HEK293 (cell line): Measurements from ENCODE around the gene MYLK.

Source experiments
- CTCF ChIA-PET: fragments of 350-600 bp; formaldehyde crosslinking; extraction: SDS; loops from one replicate; lab custom pipeline; 2021; ENCODE audit warnings: antibody characterized with exemption; lab: Yijun Ruan, JAX
- POLR2A ChIA-PET: fragments of 300-600 bp; formaldehyde crosslinking; extraction: SDS; loops from one replicate; lab custom pipeline; 2020; ENCODE audit warnings: antibody characterized with exemption, inconsistent platforms; lab: Yijun Ruan, JAX
- H3K27ac ChIP-seq: fragments of 200-500 bp; sonication (Bioruptor generic); 2 replicates; pipeline ENCODE4 v1.5.1; 2014; ENCODE audit warnings: low read depth, low read length, control low read depth, inconsistent platforms; ENCODE audit errors: extremely low read depth
- H3K36me3 ChIP-seq, 2 experiments: fragments of 200-500 bp in 1 of 2; sonication (Bioruptor generic) in 1 of 2; 1 replicate in 1 of 2; 2 replicates in 1 of 2; pipeline ENCODE4 v1.5.1; 2014 to 2017; ENCODE audit warnings: inconsistent platforms in 2 of 2, low read length in 2 of 2; ENCODE audit not compliant: control insufficient read depth in 2 of 2, insufficient read depth in 1 of 2
- H3K4me1 ChIP-seq: fragments of 200-500 bp; sonication (Bioruptor generic); 2 replicates; pipeline ENCODE4 v1.5.1; 2014; ENCODE audit warnings: mild to moderate bottlenecking, low read length, inconsistent platforms; ENCODE audit not compliant: control insufficient read depth, insufficient read depth
- H3K4me3 ChIP-seq: 2 replicates; pipeline ENCODE4 v1.5.1; 2011; ENCODE audit warnings: low read depth, mild to moderate bottlenecking, control low read depth, low read length, moderate library complexity
- H3K9me3 ChIP-seq: fragments of 200-500 bp; sonication (Bioruptor generic); 2 replicates; pipeline ENCODE4 v1.5.1; 2014; ENCODE audit warnings: low read depth, low read length, inconsistent platforms; ENCODE audit not compliant: control insufficient read depth, insufficient read depth
- PRDM10 ChIP-seq: fragments of 450-650 bp; formaldehyde crosslinking; IDR thresholded peaks from 2 replicates; pipeline ENCODE4 v1.5.1; 2016; ENCODE audit warnings: missing biosample characterization, missing genetic modification characterization
- PRDM6 ChIP-seq: fragments of 450-650 bp; formaldehyde crosslinking; IDR thresholded peaks from 2 replicates; pipeline ENCODE4 v1.5.1; 2017; ENCODE audit warnings: missing biosample characterization, missing genetic modification characterization
- SETDB1 ChIP-seq: IDR thresholded peaks from one replicate; pipeline ENCODE4 v1.6.1; 2017; ENCODE audit warnings: mild to moderate bottlenecking, low read length, moderate library complexity, mixed read lengths; ENCODE audit not compliant: insufficient read length
- SP2 ChIP-seq: fragments of 450-650 bp; formaldehyde crosslinking; IDR thresholded peaks from 2 replicates; pipeline ENCODE4 v1.5.1; 2016; ENCODE audit warnings: missing biosample characterization, missing genetic modification characterization
- ZBTB1 ChIP-seq: fragments of 450-650 bp; formaldehyde crosslinking; IDR thresholded peaks from 2 replicates; pipeline ENCODE4 v1.5.1; 2016; ENCODE audit warnings: missing biosample characterization, missing genetic modification characterization
- ZFHX2 ChIP-seq: fragments of 450-650 bp; formaldehyde crosslinking; conservative IDR thresholded peaks from 2 replicates; pipeline ENCODE4 v1.5.1; 2016; ENCODE audit warnings: missing biosample characterization, missing genetic modification characterization
- ZNF10 ChIP-seq: fragments of 450-650 bp; formaldehyde crosslinking; IDR thresholded peaks from 2 replicates; pipeline ENCODE4 v1.5.1; 2017; ENCODE audit warnings: missing biosample characterization, missing genetic modification characterization
- ZNF18 ChIP-seq: fragments of 450-650 bp; formaldehyde crosslinking; IDR thresholded peaks from 2 replicates; pipeline ENCODE4 v1.5.1; 2016; ENCODE audit warnings: missing biosample characterization, missing genetic modification characterization
- ZNF248 ChIP-seq: fragments of 450-650 bp; formaldehyde crosslinking; IDR thresholded peaks from 2 replicates; pipeline ENCODE4 v1.5.1; 2017; ENCODE audit warnings: missing biosample characterization, missing genetic modification characterization
- ZNF266 ChIP-seq: fragments of 450-650 bp; formaldehyde crosslinking; IDR thresholded peaks from 2 replicates; pipeline ENCODE4 v1.5.1; 2016; ENCODE audit warnings: missing biosample characterization, missing genetic modification characterization, low read depth
- ZNF335 ChIP-seq: fragments of 450-650 bp; formaldehyde crosslinking; conservative IDR thresholded peaks from 2 replicates; pipeline ENCODE4 v1.5.1; 2016; ENCODE audit warnings: missing biosample characterization, missing genetic modification characterization
- ZNF341 ChIP-seq: fragments of 450-650 bp; formaldehyde crosslinking; IDR thresholded peaks from 2 replicates; pipeline ENCODE4; 2016; ENCODE audit warnings: low read depth, missing biosample characterization, missing genetic modification characterization
- ZNF350 ChIP-seq: fragments of 450-650 bp; formaldehyde crosslinking; IDR thresholded peaks from 2 replicates; pipeline ENCODE4 v1.5.0; 2017; ENCODE audit warnings: missing biosample characterization, mild to moderate bottlenecking, missing genetic modification characterization
- ZNF37A ChIP-seq: fragments of 450-650 bp; IDR thresholded peaks from 2 replicates; pipeline ENCODE4 v1.5.1; 2018; ENCODE audit warnings: missing biosample characterization, missing genetic modification characterization
- ZNF560 ChIP-seq: fragments of 450-650 bp; formaldehyde crosslinking; IDR thresholded peaks from 2 replicates; pipeline ENCODE4 v1.5.1; 2017; ENCODE audit warnings: missing biosample characterization, missing genetic modification characterization, borderline replicate concordance
- ZNF600 ChIP-seq: fragments of 450-650 bp; formaldehyde crosslinking; IDR thresholded peaks from 2 replicates; pipeline ENCODE4 v1.5.1; 2016; ENCODE audit warnings: missing biosample characterization, missing genetic modification characterization
- TF ChIP-seq, protein P1 (sequence below): fragments of 450-650 bp; IDR thresholded peaks from 2 replicates; pipeline ENCODE4 v1.5.1; 2018; ENCODE audit warnings: missing biosample characterization, mild to moderate bottlenecking, missing genetic modification characterization
- TF ChIP-seq, protein P2 (sequence below): fragments of 450-650 bp; formaldehyde crosslinking; IDR thresholded peaks from 2 replicates; pipeline ENCODE4 v1.5.1; 2016; ENCODE audit warnings: missing biosample characterization, missing genetic modification characterization

MYLK gene

DNA sequence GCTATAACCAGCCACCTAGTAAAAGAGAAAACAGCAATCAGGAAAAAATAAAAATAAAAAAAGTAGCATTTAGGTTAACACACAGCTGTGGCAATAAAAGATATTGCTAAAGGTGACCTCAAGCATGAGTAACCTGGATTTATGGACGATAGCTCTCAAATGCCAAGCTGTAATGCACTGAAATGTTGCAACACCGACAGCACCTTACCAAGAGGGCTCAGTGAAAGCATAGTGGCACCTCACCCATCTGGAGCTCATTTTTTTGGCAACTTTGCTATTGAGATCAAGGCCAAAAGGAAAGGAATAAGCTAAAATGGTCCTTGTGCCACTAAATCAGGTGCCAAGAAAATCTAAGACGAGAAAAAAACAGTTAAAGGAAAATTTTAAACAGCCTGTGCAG lies 301.8 kb downstream of the MYLK start:
- Histone ChIP-seq H3K27ac (no peak overlapping the region), H3K4me3 (no peak overlapping the region)

DNA sequence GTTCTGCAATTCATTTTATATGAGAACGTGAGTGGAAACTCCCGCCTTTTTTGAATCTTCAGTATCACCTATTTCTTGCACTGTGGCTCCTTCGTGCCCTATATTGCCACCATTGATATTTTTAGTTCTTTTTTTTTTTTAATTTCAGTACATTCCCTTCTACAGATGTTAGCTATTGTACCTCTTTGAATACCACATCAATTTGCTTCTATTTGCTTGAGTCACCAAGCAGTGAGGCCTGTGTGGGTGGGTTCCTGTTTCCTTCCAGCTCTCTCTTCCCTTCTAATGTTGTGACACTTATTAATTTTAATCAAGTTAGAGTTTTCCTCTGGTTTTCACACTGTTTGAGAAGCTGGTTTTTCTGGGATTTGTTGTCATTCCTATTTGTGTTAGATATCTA lies 308.0 kb downstream of the MYLK start:
- no peaks in the 10 kb centered on the region for H3K4me1 ChIP-seq
- POLR2A ChIA-PET = no interaction called here
- no peak for TF ChIP-seq PRDM6 (tag by site-specific recombination)
- no peak for TF ChIP-seq ZNF37A
- no peak for TF ChIP-seq ZNF600
- TF ChIP-seq ZNF18 (tag by site-specific recombination) = no peak
- no peak for TF ChIP-seq ZNF10
- TF ChIP-seq ZFHX2 (tag by site-specific recombination) = peak; percentile 36
- H3K9me3 ChIP-seq = no peaks in the 10 kb centered on the region
- H3K36me3 ChIP-seq = peaks cover 3 to 42% of the 10 kb centered on the region in 2 experiments; a peak in 2 of 3 replicates
- CTCF ChIA-PET = interaction anchor here (0.8 to 1.3 kb wide), 3 partner anchors 9 to 148 kb away, joined by 3 to 4 read pairs (median 3); no protein-coding TSS in a partner anchor
- H3K4me3 ChIP-seq = no peak overlapping the region
- no peak overlapping the region for H3K27ac ChIP-seq

More for the DNA sequence above, 301.8 kb downstream of the MYLK start:
- peaks cover 3% of the 10 kb centered on the region; the same call in 1 of the 2 replicates for H3K4me1 ChIP-seq
- no peaks in the 10 kb centered on the region for H3K9me3 ChIP-seq
- ChIA-PET CTCF (interaction anchor here (0.6 to 1.3 kb wide), 5 partner anchors 19 to 456 kb away, joined by 3 to 4 read pairs (median 3); no protein-coding TSS in a partner anchor), POLR2A (no interaction called here)
- peaks cover 3 to 46% of the 10 kb centered on the region in 2 experiments; a peak in 2 of 3 replicates for H3K36me3 ChIP-seq
- TF ChIP-seq PRDM10 = peak; percentile 75
- no peak for TF ChIP-seq SP2 (tag by site-specific recombination)
- TF ChIP-seq ZNF335 = no peak
- TF ChIP-seq ZBTB1 (tag by site-specific recombination) = no peak
- no peak for TF ChIP-seq ZNF560
- no peak for TF ChIP-seq ZNF266 (tag by site-specific recombination)
- no peak for TF ChIP-seq ZNF341
- no peak for TF ChIP-seq SETDB1
- TF ChIP-seq, protein P1, sequence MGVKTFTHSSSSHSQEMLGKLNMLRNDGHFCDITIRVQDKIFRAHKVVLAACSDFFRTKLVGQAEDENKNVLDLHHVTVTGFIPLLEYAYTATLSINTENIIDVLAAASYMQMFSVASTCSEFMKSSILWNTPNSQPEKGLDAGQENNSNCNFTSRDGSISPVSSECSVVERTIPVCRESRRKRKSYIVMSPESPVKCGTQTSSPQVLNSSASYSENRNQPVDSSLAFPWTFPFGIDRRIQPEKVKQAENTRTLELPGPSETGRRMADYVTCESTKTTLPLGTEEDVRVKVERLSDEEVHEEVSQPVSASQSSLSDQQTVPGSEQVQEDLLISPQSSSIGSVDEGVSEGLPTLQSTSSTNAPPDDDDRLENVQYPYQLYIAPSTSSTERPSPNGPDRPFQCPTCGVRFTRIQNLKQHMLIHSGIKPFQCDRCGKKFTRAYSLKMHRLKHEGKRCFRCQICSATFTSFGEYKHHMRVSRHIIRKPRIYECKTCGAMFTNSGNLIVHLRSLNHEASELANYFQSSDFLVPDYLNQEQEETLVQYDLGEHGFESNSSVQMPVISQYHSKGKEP = 0 out of 2 replicates have a peak, but pooled peaks have one; percentile 36
- TF ChIP-seq, protein P2, sequence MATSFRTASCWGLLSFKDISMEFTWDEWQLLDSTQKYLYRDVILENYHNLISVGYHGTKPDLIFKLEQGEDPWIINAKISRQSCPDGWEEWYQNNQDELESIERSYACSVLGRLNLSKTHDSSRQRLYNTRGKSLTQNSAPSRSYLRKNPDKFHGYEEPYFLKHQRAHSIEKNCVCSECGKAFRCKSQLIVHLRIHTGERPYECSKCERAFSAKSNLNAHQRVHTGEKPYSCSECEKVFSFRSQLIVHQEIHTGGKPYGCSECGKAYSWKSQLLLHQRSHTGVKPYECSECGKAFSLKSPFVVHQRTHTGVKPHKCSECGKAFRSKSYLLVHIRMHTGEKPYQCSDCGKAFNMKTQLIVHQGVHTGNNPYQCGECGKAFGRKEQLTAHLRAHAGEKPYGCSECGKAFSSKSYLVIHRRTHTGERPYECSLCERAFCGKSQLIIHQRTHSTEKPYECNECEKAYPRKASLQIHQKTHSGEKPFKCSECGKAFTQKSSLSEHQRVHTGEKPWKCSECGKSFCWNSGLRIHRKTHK = no peak
- TF ChIP-seq PRDM6 (tag by site-specific recombination) = 0 out of 2 replicates have a peak, but pooled peaks have one; percentile 18
- TF ChIP-seq ZNF248 (tag by site-specific recombination) = no peak
- no peak for TF ChIP-seq ZNF350 (tag by site-specific recombination)
- TF ChIP-seq, all 188 proteins: peak for 3
